T-helper 17 cell (primary cell): ENCODE measurements around the gene DCPS. TPM values are rescaled to one million over a fixed set of nuclear protein-coding genes. Genes with fewer than 3 reads are reported as not detected.
"Not testable (repeated sequence)": the region's sequence is repeated elsewhere in the genome, so short reads cannot be mapped to it uniquely, and the experiment has no call there.

Experiments
- ATAC-seq: fragments of 150-1000 bp; cut with Tn5 transposase; 2 replicates; pipeline ENCODE4 v1.10.0; 2021; ENCODE audit warnings: mild to moderate bottlenecking, moderate library complexity
- DNase-seq, 3 donors: peaks; one replicate each; pipeline versions ENCODE4 v3.0.0 to v3.0.0-alpha.2; 2020 to 2021
- H3K9me3 ChIP-seq: one replicate; pipeline ENCODE4 v1.7.0; 2013; ENCODE audit warnings: low read length, mild to moderate bottlenecking; ENCODE audit not compliant: control insufficient read depth, poor library complexity, severe bottlenecking
- H3K27ac Mint-ChIP-seq: one replicate; pipeline ENCODE4 v1.8.0; 2022; ENCODE audit warnings: mild to moderate bottlenecking, moderate library complexity, mixed read lengths
- H3K27me3 Mint-ChIP-seq: one replicate; pipeline ENCODE4 v1.8.0; 2022; ENCODE audit warnings: mixed read lengths
- H3K36me3 Mint-ChIP-seq: one replicate; pipeline ENCODE4 v1.8.0; 2022; ENCODE audit warnings: low read depth, mixed read lengths
- H3K4me1 Mint-ChIP-seq: one replicate; pipeline ENCODE4 v1.8.0; 2022; ENCODE audit warnings: mild to moderate bottlenecking, mixed read lengths
- H3K4me3 Mint-ChIP-seq: one replicate; pipeline ENCODE4 v1.8.0; 2022; ENCODE audit warnings: mild to moderate bottlenecking, moderate library complexity, mixed read lengths
- total RNA-seq, 4 donors: library from RNA in 2 of 4; stranded (reverse) in 2 of 4; gene quantifications; one replicate each; pipeline ENCODE4 v1.2.3 and lab custom pipeline; 2022 to 2026

The DCPS gene
- total RNA-seq, 2 donors from 2014 or later, result 12.1 to 14.9 TPM

- no peaks in the 10 kb centered on the region for H3K9me3 ChIP-seq
- Mint-ChIP-seq H3K4me3 (peak overlapping the region; percentile 70), H3K4me1 (peaks cover 26% of the 10 kb centered on the region), H3K36me3 (peaks cover 2% of the 10 kb centered on the region), H3K27ac (peak overlapping the region; percentile 96), H3K27me3 (no peaks in the 10 kb centered on the region)
- DNase-seq (no peak), ATAC-seq (no peak)
These were observed 1.8 kb downstream of the DCPS start for GRCh38 chr11:126305699-126306098.

DNA sequence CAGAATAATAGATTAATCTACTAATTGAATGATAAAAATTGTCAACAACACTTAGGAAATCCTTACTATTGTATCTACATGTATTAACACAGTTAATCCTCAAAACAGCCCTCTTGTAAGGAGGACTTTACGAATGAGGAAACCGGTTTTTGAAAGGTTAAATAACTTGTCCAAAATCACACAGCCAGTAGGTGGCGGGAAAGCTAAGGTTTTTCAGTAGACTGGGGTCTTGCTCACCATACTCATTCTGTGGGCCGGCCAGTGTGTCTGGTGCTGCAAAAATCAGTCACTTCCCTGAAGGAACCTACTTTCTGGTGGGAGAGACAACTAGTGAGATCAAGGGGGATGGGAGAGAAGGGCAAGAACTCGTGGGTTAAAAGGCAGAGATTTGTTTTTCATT lies 3.8 kb downstream of the DCPS start:
- Mint-ChIP-seq H3K4me3 (no peak overlapping the region), H3K4me1 (peaks cover 28% of the 10 kb centered on the region), H3K36me3 (peaks cover 2% of the 10 kb centered on the region), H3K27ac (no peak overlapping the region), H3K27me3 (no peaks in the 10 kb centered on the region)
- ATAC-seq (no peak), DNase-seq (no peak)
- no peaks in the 10 kb centered on the region for H3K9me3 ChIP-seq

DNA sequence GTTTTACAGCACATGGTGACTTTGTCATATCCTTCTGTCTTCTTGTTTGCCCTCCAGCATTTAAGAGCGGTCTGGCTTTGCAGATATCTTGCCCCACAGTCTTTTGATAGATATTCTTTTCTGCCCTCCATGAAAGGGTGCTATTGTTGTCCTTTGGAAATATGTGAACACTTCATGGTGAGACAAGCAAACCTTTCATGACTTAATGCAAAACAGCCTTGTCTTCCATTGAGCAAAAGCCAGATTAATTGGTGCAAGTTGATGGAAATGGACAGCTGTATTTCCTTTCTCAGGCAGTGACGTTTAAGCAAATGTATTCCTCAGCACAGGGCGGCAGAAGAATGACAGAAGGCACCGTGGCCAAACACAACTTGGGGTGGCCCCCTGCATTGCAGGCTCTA lies 4.4 kb downstream of the DCPS start:
- Mint-ChIP-seq H3K4me3 (no peak overlapping the region), H3K36me3 (peaks cover 2% of the 10 kb centered on the region), H3K27me3 (no peaks in the 10 kb centered on the region), H3K4me1 (peaks cover 28% of the 10 kb centered on the region), H3K27ac (no peak overlapping the region)
- ATAC-seq (no peak), DNase-seq (no peak)
- no peaks in the 10 kb centered on the region for H3K9me3 ChIP-seq

DNA sequence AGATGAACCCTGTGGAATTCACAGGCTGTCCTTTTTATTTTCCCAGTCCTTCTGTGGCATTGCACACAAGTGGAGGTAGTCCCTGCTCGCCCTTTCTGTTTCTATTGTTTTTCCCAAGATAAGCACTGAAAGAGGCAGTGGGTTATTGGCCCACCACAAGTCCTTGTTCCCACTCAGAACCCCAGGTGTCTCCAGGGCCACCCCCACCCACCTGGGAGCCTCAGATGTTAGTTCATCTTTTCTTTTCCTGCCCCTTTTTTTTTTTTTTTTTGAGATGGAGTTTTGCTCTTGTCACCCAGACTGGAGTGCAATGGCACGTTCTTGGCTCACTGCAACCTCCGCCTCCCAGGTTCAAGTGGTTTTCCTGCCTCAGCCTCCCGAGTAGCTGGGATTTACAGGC lies 4.9 kb downstream of the DCPS start:
- H3K4me1 Mint-ChIP-seq, result peaks cover 28% of the 10 kb centered on the region
- not testable (repeated sequence) for DNase-seq, H3K27me3 Mint-ChIP-seq, ATAC-seq, H3K9me3 ChIP-seq, H3K36me3 Mint-ChIP-seq, H3K27ac Mint-ChIP-seq, H3K4me3 Mint-ChIP-seq

GRCh38 chr11:126310200-126310991 lies 6.5 kb downstream of the DCPS start:
- H3K4me1 Mint-ChIP-seq, result peaks cover 19% of the 10 kb centered on the region
- no peak overlapping the region for H3K4me3 Mint-ChIP-seq
- no peaks in the 10 kb centered on the region for H3K9me3 ChIP-seq
- no peaks in the 10 kb centered on the region for H3K36me3 Mint-ChIP-seq
- peak overlapping the region; percentile 41 for H3K27ac Mint-ChIP-seq
- peak; percentile 72 for ATAC-seq
- H3K27me3 Mint-ChIP-seq, result no peaks in the 10 kb centered on the region
- DNase-seq, result peak; percentile 17 to 41 (median 19)

DNA sequence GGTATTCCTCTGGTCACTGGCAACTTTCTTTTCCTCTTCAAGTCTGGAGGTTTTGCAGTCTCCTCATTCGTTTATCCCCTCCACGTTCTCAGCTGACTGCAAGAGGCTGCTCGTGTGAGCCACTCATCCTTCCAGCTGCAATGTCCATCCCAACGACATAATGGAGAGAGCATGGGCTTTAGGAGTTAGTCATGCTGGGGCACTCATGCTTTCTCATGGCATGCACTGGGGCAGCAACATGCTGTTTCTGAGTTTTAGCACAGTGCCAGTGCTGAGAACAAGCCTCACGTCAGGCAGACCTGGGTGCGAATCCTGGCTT lies 7.1 kb downstream of the DCPS start:
- DNase-seq (no peak), ATAC-seq (no peak)
- no peaks in the 10 kb centered on the region for H3K9me3 ChIP-seq
- Mint-ChIP-seq H3K36me3 (peaks cover under 1% of the 10 kb centered on the region), H3K4me3 (no peak overlapping the region), H3K4me1 (peaks cover 14% of the 10 kb centered on the region), H3K27ac (peak overlapping the region; percentile 37), H3K27me3 (no peaks in the 10 kb centered on the region)

DNA sequence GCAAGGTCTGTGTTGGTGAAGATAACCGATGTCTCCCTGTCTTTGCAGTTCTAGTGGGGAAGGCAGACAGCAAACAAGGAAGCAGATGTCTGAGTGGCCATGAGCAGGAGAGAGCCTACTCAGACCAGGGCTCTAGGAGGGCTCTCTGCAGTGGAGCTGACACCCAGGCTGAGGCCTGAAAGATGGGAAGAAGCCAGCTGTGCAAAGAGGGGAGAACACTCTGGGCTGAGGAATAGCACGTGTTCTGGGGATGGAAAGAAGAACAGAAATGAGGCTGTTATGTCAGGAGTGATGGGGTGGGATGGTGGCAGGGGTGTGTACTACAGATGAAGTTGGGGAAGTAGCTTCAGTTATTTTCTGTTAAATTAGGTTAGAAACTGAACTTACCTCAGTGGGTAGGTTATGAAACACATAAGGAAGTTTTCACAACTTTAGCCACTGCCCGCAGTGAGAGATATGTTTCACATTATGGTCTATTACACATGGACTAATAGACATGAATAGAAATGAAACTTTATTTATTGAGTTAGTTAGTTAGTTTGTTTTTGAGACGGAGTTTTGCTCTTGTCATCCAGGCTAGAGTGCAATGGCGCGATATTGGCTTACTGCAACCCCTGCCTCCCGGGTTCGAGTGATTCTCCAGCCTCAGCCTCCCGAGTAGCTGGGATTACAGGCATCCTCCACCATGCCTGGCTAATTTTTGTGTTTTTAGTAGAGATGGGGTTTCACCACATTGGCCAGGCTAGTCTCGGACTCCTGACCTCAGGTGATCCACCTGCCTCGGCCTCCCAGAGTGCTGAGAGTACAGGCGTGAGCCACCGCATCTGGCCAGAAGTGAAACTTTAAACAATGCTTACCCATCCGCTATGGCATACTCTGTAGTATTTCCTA lies 7.8 kb downstream of the DCPS start:
- no peaks in the 10 kb centered on the region for H3K9me3 ChIP-seq
- peaks cover 5% of the 10 kb centered on the region for H3K36me3 Mint-ChIP-seq
- ATAC-seq (no peak), DNase-seq (no peak)
- peak overlapping the region; percentile 37 for H3K27ac Mint-ChIP-seq
- H3K27me3 Mint-ChIP-seq, result no peaks in the 10 kb centered on the region
- H3K4me3 Mint-ChIP-seq, result no peak overlapping the region
- peaks cover 18% of the 10 kb centered on the region for H3K4me1 Mint-ChIP-seq

GRCh38 chr11:126312961-126313360 lies 9.1 kb downstream of the DCPS start:
- no peaks in the 10 kb centered on the region for H3K9me3 ChIP-seq
- DNase-seq (no peak), ATAC-seq (no peak)
- Mint-ChIP-seq H3K4me3 (no peak overlapping the region), H3K36me3 (peaks cover 5% of the 10 kb centered on the region), H3K27me3 (no peaks in the 10 kb centered on the region), H3K4me1 (peaks cover 24% of the 10 kb centered on the region), H3K27ac (no peak overlapping the region)

- peaks cover 32% of the 10 kb centered on the region for H3K4me1 Mint-ChIP-seq
- no peaks in the 10 kb centered on the region for H3K27me3 Mint-ChIP-seq
- no peak overlapping the region for H3K4me3 Mint-ChIP-seq
- H3K36me3 Mint-ChIP-seq, result peaks cover 5% of the 10 kb centered on the region
- ATAC-seq (no peak), DNase-seq (no peak)
- H3K27ac Mint-ChIP-seq, result no peak overlapping the region
- H3K9me3 ChIP-seq, result no peaks in the 10 kb centered on the region
These were observed 10.0 kb downstream of the DCPS start for GRCh38 chr11:126313826-126314225.

DNA sequence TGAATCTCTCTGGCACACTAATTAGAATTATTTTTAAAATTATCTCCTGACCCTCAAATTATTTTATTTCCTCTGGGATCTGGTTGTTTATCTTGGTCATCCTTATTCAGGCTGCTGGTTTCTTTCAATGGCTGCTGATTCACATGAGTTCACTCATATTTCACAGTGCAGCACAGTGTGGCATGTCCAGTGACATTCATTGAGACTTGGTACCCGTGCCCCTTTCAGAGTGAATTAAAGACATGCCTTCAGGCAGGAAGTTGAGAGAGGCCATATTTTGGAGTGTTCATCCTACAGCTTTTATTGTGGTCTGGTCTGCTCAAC lies 13.5 kb downstream of the DCPS start:
- Mint-ChIP-seq H3K4me1 (peaks cover 43% of the 10 kb centered on the region), H3K27me3 (no peaks in the 10 kb centered on the region), H3K36me3 (peaks cover 10% of the 10 kb centered on the region), H3K27ac (peak overlapping the region; percentile 89), H3K4me3 (peak overlapping the region; percentile 79)
- ATAC-seq, result no peak
- H3K9me3 ChIP-seq, result no peaks in the 10 kb centered on the region
- no peak for DNase-seq

GRCh38 chr11:126317756-126318573 lies 14.1 kb downstream of the DCPS start:
- DNase-seq, result no peak
- H3K4me3 Mint-ChIP-seq, result peak overlapping the region; percentile 79
- ATAC-seq, result peak; percentile 53
- peak overlapping the region; percentile 89 for H3K27ac Mint-ChIP-seq
- H3K9me3 ChIP-seq, result no peaks in the 10 kb centered on the region
- H3K36me3 Mint-ChIP-seq, result peaks cover 10% of the 10 kb centered on the region
- no peaks in the 10 kb centered on the region for H3K27me3 Mint-ChIP-seq
- H3K4me1 Mint-ChIP-seq, result peaks cover 43% of the 10 kb centered on the region

GRCh38 chr11:126318574-126319373 lies 14.9 kb downstream of the DCPS start:
- DNase-seq (no peak), ATAC-seq (peak; percentile 79)
- H3K27ac Mint-ChIP-seq, result peak overlapping the region; percentile 89
- peaks cover 10% of the 10 kb centered on the region for H3K36me3 Mint-ChIP-seq
- no peaks in the 10 kb centered on the region for H3K9me3 ChIP-seq
- peaks cover 43% of the 10 kb centered on the region for H3K4me1 Mint-ChIP-seq
- peak overlapping the region; percentile 79 for H3K4me3 Mint-ChIP-seq
- H3K27me3 Mint-ChIP-seq, result no peaks in the 10 kb centered on the region
